IMR-90 (cell line): ENCODE results near the gene ATG101.

Experiments
- MAZ ChIP-seq: IDR thresholded peaks from 2 replicates; pipeline ENCODE4 v1.6.1; 2012; ENCODE audit warnings: low read depth, mild to moderate bottlenecking, low read length, improper control_type of control experiment, moderate library complexity, borderline replicate concordance
- POLR2A ChIP-seq: IDR thresholded peaks from 2 replicates; pipeline ENCODE4 v1.6.1; 2012; ENCODE audit warnings: mild to moderate bottlenecking, low read depth, low read length
- TF ChIP-seq, protein P1 (sequence below): conservative IDR thresholded peaks from 2 replicates; pipeline ENCODE4 v1.5.1; 2012; ENCODE audit warnings: mild to moderate bottlenecking, low read depth, low read length, improper control_type of control experiment

GRCh38 chr12:52089491-52089890 is 19.7 kb downstream of the ATG101 start:
- TF ChIP-seq MAZ, result no peak
- TF ChIP-seq, protein P1, sequence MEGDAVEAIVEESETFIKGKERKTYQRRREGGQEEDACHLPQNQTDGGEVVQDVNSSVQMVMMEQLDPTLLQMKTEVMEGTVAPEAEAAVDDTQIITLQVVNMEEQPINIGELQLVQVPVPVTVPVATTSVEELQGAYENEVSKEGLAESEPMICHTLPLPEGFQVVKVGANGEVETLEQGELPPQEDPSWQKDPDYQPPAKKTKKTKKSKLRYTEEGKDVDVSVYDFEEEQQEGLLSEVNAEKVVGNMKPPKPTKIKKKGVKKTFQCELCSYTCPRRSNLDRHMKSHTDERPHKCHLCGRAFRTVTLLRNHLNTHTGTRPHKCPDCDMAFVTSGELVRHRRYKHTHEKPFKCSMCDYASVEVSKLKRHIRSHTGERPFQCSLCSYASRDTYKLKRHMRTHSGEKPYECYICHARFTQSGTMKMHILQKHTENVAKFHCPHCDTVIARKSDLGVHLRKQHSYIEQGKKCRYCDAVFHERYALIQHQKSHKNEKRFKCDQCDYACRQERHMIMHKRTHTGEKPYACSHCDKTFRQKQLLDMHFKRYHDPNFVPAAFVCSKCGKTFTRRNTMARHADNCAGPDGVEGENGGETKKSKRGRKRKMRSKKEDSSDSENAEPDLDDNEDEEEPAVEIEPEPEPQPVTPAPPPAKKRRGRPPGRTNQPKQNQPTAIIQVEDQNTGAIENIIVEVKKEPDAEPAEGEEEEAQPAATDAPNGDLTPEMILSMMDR, result no peak
- TF ChIP-seq POLR2A, result no peak
